Suprapubic skin (tissue), 4 donors: Measurements from ENCODE around the gene CYB5RL.

ENCODE experiments used
- EP300 ChIP-seq: sonication (generic); formaldehyde crosslinking; IDR thresholded peaks from one replicate; pipeline ENCODE4 v1.6.1; 2017; ENCODE audit warnings: antibody characterized with exemption
- POLR2AphosphoS5 ChIP-seq, 3 donors: sonication (generic); formaldehyde crosslinking; IDR thresholded peaks; one replicate each; pipeline ENCODE4 v1.6.1; 2017; ENCODE audit warnings: antibody characterized with exemption in 3 of 3
- TF ChIP-seq, protein P1 (sequence below), 2 donors: fragments of 200-600 bp in 1 of 2; fragments of 450-650 bp in 1 of 2; sonication (generic) in 1 of 2; IDR thresholded peaks; one replicate each; pipeline ENCODE4 v1.5.1; 2016 to 2019; ENCODE audit warnings: antibody characterized with exemption in 2 of 2, mild to moderate bottlenecking in 1 of 2, moderate library complexity in 1 of 2

DNA sequence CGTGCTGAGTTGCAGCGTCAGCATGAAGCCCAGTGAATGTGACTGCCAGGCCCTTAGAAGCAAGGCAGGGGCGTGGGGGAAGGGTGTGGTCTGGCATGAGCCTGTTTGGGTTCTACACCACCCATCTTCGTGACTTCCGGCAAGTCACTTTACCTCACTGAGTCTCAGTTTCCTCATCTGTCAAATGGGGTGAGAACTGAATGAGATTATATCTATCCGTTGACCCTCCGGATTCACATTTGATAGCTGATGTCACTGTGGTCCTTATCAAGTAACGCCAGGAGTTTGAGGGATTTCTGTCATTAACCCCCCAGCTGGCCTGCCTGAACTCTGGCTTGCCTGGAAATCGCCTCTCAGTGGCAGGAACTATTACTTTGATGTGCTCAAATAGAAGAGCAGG lies 15.7 kb upstream of the CYB5RL start:
- no peak for TF ChIP-seq EP300
- TF ChIP-seq, protein P1, sequence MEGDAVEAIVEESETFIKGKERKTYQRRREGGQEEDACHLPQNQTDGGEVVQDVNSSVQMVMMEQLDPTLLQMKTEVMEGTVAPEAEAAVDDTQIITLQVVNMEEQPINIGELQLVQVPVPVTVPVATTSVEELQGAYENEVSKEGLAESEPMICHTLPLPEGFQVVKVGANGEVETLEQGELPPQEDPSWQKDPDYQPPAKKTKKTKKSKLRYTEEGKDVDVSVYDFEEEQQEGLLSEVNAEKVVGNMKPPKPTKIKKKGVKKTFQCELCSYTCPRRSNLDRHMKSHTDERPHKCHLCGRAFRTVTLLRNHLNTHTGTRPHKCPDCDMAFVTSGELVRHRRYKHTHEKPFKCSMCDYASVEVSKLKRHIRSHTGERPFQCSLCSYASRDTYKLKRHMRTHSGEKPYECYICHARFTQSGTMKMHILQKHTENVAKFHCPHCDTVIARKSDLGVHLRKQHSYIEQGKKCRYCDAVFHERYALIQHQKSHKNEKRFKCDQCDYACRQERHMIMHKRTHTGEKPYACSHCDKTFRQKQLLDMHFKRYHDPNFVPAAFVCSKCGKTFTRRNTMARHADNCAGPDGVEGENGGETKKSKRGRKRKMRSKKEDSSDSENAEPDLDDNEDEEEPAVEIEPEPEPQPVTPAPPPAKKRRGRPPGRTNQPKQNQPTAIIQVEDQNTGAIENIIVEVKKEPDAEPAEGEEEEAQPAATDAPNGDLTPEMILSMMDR (IDR thresholded peaks at IDR 0.05), result no peak
- TF ChIP-seq POLR2AphosphoS5 (IDR thresholded peaks at IDR 0.05), result no peak
